ENCODE measurements around the gene RAP1B. TPM values are rescaled to one million over a fixed set of nuclear protein-coding genes. Genes with fewer than 3 reads are reported as not detected.

The RAP1B gene
- 179 and 182 TPM in 2 replicates for total RNA-seq
- long read RNA-seq, full-length matches to known transcripts: 1,316 of 1,392 reads
- long read RNA-seq, partial matches to known transcripts: 21 of 1,392 reads
- long read RNA-seq, other reads (novel, unspliced or antisense): 55 of 1,392 reads

- H3K4me1 Mint-ChIP-seq (ENCODE audit: unreplicated experiment): peaks cover 44% of the 10 kb centered on the region
- H3K27me3 Mint-ChIP-seq (ENCODE audit: unreplicated experiment): no peaks in the 10 kb centered on the region
- H3K36me3 Mint-ChIP-seq (ENCODE audit: unreplicated experiment): peaks cover 7% of the 10 kb centered on the region
- peak; percentile 96 for DNase-seq (ENCODE audit: extremely low spot score, unreplicated experiment)
- H3K9me3 Mint-ChIP-seq (ENCODE audit: unreplicated experiment): no peaks in the 10 kb centered on the region
- H3K4me3 Mint-ChIP-seq (ENCODE audit: unreplicated experiment): peak within 1 kb of the TSS; percentile 93
- peak within 1 kb of the TSS; percentile 98 for H3K27ac Mint-ChIP-seq (ENCODE audit: unreplicated experiment)
- TF ChIP-seq CTCF (IDR thresholded peaks at IDR 0.05): no peak
Measured at GRCh38 chr12:68610370-68611093, at the start of gene RAP1B. Gene RAP1B, plus strand, starts transcription at chr12:68610899. Its CDS starts 37,826 bp downstream, at chr12:68648725.

- no peaks in the 10 kb centered on the region for H3K36me3 Mint-ChIP-seq (ENCODE audit: unreplicated experiment)
- H3K27me3 Mint-ChIP-seq (ENCODE audit: unreplicated experiment): no peaks in the 10 kb centered on the region
- TF ChIP-seq CTCF (IDR thresholded peaks at IDR 0.05): no peak
- H3K4me1 Mint-ChIP-seq (ENCODE audit: unreplicated experiment): peaks cover 40% of the 10 kb centered on the region
- no peaks in the 10 kb centered on the region for H3K9me3 Mint-ChIP-seq (ENCODE audit: unreplicated experiment)
- no peak overlapping the region for H3K27ac Mint-ChIP-seq (ENCODE audit: unreplicated experiment)
- no peak overlapping the region for H3K4me3 Mint-ChIP-seq (ENCODE audit: unreplicated experiment)
- no peak for DNase-seq (ENCODE audit: extremely low spot score, unreplicated experiment)
Measured at GRCh38 chr12:68561830-68562229, 48.9 kb upstream of the RAP1B start.

GRCh38 chr12:68564166-68564565, 46.5 kb upstream of the RAP1B start:
- H3K27me3 Mint-ChIP-seq (ENCODE audit: unreplicated experiment): no peaks in the 10 kb centered on the region
- H3K36me3 Mint-ChIP-seq (ENCODE audit: unreplicated experiment): no peaks in the 10 kb centered on the region
- no peak overlapping the region for H3K4me3 Mint-ChIP-seq (ENCODE audit: unreplicated experiment)
- DNase-seq (ENCODE audit: extremely low spot score, unreplicated experiment): no peak
- H3K27ac Mint-ChIP-seq (ENCODE audit: unreplicated experiment): no peak overlapping the region
- peaks cover 23% of the 10 kb centered on the region for H3K4me1 Mint-ChIP-seq (ENCODE audit: unreplicated experiment)
- TF ChIP-seq CTCF (IDR thresholded peaks at IDR 0.05): no peak
- no peaks in the 10 kb centered on the region for H3K9me3 Mint-ChIP-seq (ENCODE audit: unreplicated experiment)

- H3K36me3 Mint-ChIP-seq (ENCODE audit: unreplicated experiment): no peaks in the 10 kb centered on the region
- H3K27me3 Mint-ChIP-seq (ENCODE audit: unreplicated experiment): no peaks in the 10 kb centered on the region
- no peak overlapping the region for H3K4me3 Mint-ChIP-seq (ENCODE audit: unreplicated experiment)
- no peak for TF ChIP-seq CTCF (IDR thresholded peaks at IDR 0.05)
- no peak for DNase-seq (ENCODE audit: extremely low spot score, unreplicated experiment)
- H3K4me1 Mint-ChIP-seq (ENCODE audit: unreplicated experiment): peaks cover 15% of the 10 kb centered on the region
- no peaks in the 10 kb centered on the region for H3K9me3 Mint-ChIP-seq (ENCODE audit: unreplicated experiment)
- peak overlapping the region; percentile 0 for H3K27ac Mint-ChIP-seq (ENCODE audit: unreplicated experiment)
Measured at GRCh38 chr12:68565391-68565903, 45.3 kb upstream of the RAP1B start.

GRCh38 chr12:68568922-68569569, 41.7 kb upstream of the RAP1B start:
- peaks cover 10% of the 10 kb centered on the region for H3K4me1 Mint-ChIP-seq (ENCODE audit: unreplicated experiment)
- no peak for DNase-seq (ENCODE audit: extremely low spot score, unreplicated experiment)
- no peaks in the 10 kb centered on the region for H3K9me3 Mint-ChIP-seq (ENCODE audit: unreplicated experiment)
- no peaks in the 10 kb centered on the region for H3K36me3 Mint-ChIP-seq (ENCODE audit: unreplicated experiment)
- H3K27ac Mint-ChIP-seq (ENCODE audit: unreplicated experiment): no peak overlapping the region
- no peak for TF ChIP-seq CTCF (IDR thresholded peaks at IDR 0.05)
- H3K4me3 Mint-ChIP-seq (ENCODE audit: unreplicated experiment): no peak overlapping the region
- H3K27me3 Mint-ChIP-seq (ENCODE audit: unreplicated experiment): no peaks in the 10 kb centered on the region
